Measurements from ENCODE around the gene MRPS25. TPM values are rescaled to one million over a fixed set of nuclear protein-coding genes. Genes with fewer than 3 reads are reported as not detected.

Gene MRPS25
- total RNA-seq, 1 experiment from 2014 or later = 53.2 TPM

- Histone ChIP-seq H3K79me2 (ENCODE audit: insufficient read depth, low read length) (no peaks in the 10 kb centered on the region), H3K27me3 (ENCODE audit: insufficient read depth, low read length) (no peaks in the 10 kb centered on the region), H3K56ac (ENCODE audit: insufficient read length, low read depth, low read length) (no peak overlapping the region), H3K79me1 (ENCODE audit: insufficient read depth, low read depth, low read length, poor library complexity, severe bottlenecking) (no peaks in the 10 kb centered on the region), H2BK120ac (ENCODE audit: low read depth, low read length, poor library complexity, severe bottlenecking) (no peak overlapping the region), H3K14ac (ENCODE audit: insufficient read depth, low read length) (no peak overlapping the region), H2BK12ac (ENCODE audit: insufficient read length, low read depth, low read length) (no peak overlapping the region), H4K8ac (replicated peaks; ENCODE audit: insufficient read length, low read depth, low read length) (no peak overlapping the region), H4K5ac (ENCODE audit: insufficient read length, low read depth, low read length) (no peak overlapping the region), H3K27ac (ENCODE audit: insufficient read length, low read depth, low read length) (no peak overlapping the region), H3K23ac (ENCODE audit: insufficient read length, low read depth, low read length) (no peak overlapping the region), H4K91ac (ENCODE audit: insufficient read length, low read depth, low read length) (no peak overlapping the region), H2AFZ (ENCODE audit: low read length) (no peak overlapping the region), H3K18ac (ENCODE audit: insufficient read length, low read depth, low read length) (no peak overlapping the region), H3K4me1 (ENCODE audit: insufficient read depth, low read length) (no peaks in the 10 kb centered on the region), H3K9ac (ENCODE audit: extremely low read depth, insufficient read length, low read length) (no peak overlapping the region), H2BK20ac (ENCODE audit: low read depth, low read length, poor library complexity, severe bottlenecking) (no peak overlapping the region), H3K9me3 (ENCODE audit: control insufficient read depth, low read depth, low read length) (no peaks in the 10 kb centered on the region), H3K23me2 (ENCODE audit: insufficient read length, low read depth, low read length, poor library complexity, severe bottlenecking) (no peaks in the 10 kb centered on the region), H3K4ac (ENCODE audit: low read depth, low read length) (no peak overlapping the region), H3K4me2 (ENCODE audit: insufficient read depth, insufficient read length, low read length) (no peak overlapping the region), H2AK5ac (ENCODE audit: insufficient read length, low read length) (no peak overlapping the region), H2BK15ac (ENCODE audit: low read depth, low read length) (no peak overlapping the region), H4K20me1 (ENCODE audit: control insufficient read depth, insufficient read depth, insufficient read length) (no peaks in the 10 kb centered on the region), H3T11ph (ENCODE audit: low read length) (no peak overlapping the region), H2BK5ac (ENCODE audit: insufficient read length, low read length) (no peak overlapping the region)
- H3K27me3 Mint-ChIP-seq (ENCODE audit: low read depth) = no peaks in the 10 kb centered on the region
- no peak for DNase-seq
- no peaks in the 10 kb centered on the region for H3K4me1 Mint-ChIP-seq
- no CpG with 5 or more reads among the region's 3 CpGs for WGBS (ENCODE audit: extremely low coverage, insufficient read length, low lambda C conversion rate)
- H3K36me3 Mint-ChIP-seq (ENCODE audit: insufficient read depth in 1 of 3, low read depth in 3 of 3) = peaks cover 42 to 96% (median 85%) of the 10 kb centered on the region in 3 experiments; a peak in 6 of 7 replicates
- TF ChIP-seq, protein P1, sequence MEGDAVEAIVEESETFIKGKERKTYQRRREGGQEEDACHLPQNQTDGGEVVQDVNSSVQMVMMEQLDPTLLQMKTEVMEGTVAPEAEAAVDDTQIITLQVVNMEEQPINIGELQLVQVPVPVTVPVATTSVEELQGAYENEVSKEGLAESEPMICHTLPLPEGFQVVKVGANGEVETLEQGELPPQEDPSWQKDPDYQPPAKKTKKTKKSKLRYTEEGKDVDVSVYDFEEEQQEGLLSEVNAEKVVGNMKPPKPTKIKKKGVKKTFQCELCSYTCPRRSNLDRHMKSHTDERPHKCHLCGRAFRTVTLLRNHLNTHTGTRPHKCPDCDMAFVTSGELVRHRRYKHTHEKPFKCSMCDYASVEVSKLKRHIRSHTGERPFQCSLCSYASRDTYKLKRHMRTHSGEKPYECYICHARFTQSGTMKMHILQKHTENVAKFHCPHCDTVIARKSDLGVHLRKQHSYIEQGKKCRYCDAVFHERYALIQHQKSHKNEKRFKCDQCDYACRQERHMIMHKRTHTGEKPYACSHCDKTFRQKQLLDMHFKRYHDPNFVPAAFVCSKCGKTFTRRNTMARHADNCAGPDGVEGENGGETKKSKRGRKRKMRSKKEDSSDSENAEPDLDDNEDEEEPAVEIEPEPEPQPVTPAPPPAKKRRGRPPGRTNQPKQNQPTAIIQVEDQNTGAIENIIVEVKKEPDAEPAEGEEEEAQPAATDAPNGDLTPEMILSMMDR (conservative IDR thresholded peaks at IDR 0.05) = no peak
- H3K27ac Mint-ChIP-seq = no peak overlapping the region; a peak in 1 of 7 replicates
- H3K9me3 Mint-ChIP-seq = no peaks in the 10 kb centered on the region
- no peak overlapping the region for H3K4me3 Mint-ChIP-seq
Measured at GRCh38 chr3:15042936-15043335, 22.2 kb downstream of the MRPS25 start.

Data from H9 (cell line).